HG03439 (cell line): Measurements from ENCODE around the gene CLDN11.

Experiments used
- ATAC-seq: cut with Tn5 transposase; IDR thresholded peaks from one replicate; pipeline ENCODE4 v1.9.1; 2021; ENCODE audit warnings: mild to moderate bottlenecking, moderate library complexity; ENCODE audit not compliant: unreplicated experiment

The CLDN11 gene

DNA sequence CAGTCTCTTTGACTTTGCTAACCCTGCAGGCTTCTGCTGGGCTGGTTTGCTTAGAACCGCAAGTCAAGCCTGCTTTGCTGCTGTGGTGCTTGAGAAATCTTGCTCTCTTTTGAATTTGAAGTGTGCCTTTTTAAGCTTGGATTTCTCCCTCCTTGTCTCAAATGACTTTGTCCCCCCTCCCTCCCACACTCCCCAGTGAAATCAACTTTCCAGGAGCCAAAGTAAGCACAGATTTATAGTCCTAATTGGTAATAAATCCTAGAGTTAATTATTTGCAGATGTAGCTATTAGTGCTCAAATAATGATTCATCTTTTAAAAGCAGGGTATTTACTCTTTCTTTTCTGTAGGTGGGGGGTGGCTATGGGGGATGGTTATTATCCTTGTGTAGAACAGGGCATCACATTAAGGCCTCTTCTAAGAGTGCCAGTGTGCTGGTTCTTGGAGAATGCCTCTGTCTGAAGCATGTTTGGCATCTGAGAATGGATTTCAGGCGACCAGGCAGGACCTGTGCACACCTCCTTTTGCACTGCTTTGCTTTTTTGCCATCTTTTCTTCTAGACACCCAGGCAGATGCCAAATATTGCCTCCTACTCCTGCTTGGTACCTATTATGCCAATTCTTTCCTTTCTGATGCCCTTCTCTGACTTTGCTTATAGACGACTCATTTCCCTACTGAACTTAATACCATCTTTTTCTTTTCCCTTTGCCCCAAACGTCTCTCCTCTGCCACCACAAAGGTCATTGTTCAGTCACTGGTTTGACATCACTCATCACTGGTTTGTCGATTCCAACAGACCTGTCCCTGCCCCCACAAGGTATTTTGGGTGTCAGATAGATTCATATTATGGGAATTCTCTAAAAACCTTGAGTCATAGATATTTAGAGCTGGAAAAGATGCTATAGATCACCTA is 50.7 kb downstream of the CLDN11 start:
- ATAC-seq = no peak

DNA sequence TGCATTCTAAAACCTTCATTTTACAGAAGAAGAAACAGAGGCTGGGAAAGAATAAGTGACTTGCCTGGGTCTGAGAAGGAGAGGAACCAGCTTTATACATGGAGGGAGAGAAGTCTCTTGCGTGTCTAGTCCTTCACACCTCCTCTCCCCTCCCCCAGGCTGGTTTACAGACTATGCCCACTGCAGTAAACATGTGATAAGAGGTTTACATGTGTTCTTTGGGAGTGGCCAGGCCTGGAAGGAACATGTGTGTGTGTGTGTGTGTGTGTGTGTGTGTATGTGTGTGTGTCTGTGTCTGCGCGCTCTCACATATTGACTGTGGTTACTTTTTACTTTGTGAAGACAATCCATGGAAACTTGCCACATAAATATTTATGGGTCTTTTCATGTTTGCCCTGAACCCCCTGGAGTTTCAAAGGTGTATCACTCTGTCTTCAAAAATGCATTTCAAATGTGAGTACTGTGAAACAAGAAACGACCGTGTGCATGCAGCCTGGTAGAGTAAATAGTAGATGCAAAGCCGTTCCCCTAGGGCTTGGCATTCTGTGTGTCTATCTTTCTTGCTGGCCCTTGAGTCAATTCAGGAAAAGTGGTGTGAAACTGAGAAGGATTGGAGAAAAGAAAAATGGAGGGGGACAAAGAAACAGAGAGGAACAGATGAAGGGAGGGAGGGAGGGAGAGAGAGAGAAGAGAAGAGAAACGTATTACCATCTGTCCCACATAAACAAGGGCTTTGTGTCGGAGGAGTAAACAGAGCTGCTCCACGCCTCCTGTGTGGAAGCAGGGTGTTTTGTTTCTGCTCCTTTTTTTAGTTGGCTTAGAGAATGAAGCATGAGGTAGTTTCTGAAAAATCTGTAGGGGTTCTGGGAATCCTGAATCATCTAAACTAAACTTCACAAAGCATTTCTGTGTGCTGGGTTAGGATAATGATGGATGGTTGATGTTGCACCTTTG is 51.7 kb downstream of the CLDN11 start:
- ATAC-seq = no peak

DNA sequence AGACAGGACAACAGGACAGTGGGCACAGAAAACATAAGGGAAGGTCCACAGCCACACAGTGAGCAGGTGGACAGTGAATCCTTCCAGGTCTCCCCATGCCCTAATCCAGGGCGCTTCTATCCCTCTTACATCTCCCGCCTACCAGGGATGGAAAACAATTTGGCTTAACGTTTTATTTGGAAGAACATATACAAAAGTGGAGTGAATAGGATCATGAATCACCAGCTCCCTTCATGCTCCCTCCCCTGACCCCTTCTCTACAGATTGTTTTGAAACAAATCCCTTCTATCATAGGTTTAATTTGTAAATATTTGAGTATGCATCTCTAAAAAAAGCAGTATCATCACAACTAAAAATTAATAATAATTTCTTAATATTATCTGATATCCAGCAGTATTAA is 52.5 kb downstream of the CLDN11 start:
- ATAC-seq = no peak

DNA sequence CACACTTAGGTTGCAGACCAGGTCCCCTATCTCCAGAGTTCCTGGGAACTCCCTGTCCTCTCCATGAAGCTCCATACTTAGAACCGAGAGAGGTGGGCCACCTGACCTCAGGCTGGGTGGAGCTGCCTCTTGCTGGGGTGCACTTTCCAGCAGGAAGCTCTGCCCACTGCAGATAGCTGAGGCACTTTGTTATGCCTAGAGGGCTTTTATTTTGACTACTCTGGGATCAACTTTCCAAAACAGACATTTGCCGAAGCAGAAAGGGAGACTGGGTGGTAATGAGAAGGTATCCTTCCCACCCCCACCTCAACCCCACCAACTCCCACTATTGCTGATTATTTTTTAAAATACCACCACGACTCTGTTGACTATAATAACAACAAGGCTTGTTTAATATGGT is 54.7 kb downstream of the CLDN11 start:
- ATAC-seq = no peak

DNA sequence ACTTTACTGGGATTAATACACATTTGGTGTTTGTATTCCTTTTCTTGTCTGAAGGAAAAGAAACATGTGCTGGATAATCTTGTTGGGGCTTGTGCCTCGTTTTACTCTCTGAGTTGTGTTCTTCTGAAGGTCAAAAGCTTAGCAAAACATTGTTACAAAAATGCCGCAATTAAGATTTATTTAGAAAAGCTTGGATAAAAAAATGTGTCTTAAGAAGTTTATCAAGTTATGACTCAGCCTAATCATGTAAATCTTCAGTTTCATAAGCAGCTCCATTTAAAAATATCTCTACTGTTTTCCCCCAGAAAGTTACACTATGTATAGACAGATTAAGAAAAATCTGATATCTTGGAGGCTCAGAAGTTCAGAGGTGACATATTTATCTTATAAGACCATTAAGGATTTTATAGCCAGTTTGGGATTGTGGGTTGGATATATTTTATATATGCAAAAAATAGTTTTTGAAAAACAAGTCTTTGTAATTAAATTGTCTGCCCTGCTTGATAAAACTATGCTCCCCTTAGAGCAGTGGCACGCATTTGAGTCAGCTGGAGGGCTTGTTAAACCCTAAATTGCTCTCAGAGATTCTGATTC is 56.5 kb downstream of the CLDN11 start:
- no peak for ATAC-seq

DNA sequence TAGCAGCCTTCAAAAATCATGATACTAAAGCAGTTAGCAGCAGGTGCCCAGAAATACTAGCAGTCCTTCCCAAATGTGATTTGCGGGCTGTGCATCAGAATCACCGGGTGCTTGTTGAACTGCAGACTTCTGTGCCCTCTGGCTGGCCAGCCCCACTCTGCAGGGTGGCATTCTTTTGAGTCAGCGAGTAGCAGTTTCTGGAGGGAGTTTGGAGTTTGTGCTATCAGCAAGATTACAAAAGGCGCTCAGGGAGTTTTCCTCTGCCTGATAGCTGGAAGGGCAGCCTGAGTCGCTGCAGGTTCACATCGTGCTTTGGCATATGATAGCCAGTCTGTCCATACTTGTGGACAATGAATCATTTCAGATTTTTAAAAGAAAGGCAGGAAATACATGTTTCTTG is 57.6 kb downstream of the CLDN11 start:
- no peak for ATAC-seq

DNA sequence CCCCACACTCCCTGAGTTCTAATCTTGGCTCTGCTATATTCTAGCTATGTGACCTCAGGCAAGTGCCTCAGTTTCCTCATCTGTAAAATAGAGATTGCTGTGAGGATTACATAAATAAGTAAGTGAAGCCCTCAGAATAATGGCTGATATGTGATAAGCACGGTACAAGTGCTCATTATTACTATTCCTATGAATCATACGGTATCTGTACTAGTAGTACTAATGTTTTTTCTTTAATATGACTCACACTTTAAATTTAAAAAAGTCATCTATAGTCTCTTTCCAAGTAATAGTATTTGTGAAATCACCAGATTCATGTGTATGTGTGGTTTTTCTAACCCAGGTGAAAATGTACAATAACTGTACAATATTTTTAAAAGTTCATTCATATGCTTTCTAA is 58.7 kb downstream of the CLDN11 start:
- ATAC-seq = no peak

DNA sequence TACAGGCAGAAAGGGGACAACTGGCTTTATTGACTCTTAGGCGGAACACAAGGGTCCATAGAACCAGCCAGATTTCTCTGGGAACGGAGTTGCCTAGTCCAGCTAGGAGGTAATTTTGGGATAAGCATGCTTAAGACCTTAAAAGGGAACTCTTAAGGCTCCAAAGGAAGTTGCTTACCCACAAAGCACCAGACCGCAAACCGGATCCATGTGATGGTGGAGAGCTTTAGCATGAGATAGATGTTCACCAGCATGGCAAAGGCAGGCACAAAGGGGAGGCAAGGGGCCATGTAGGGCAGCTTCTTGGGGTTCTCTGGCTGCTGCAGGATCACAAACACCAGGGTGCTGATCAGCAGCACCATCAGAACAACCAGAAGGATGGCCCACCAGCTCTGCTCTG is 61.4 kb downstream of the CLDN11 start:
- no peak for ATAC-seq

DNA sequence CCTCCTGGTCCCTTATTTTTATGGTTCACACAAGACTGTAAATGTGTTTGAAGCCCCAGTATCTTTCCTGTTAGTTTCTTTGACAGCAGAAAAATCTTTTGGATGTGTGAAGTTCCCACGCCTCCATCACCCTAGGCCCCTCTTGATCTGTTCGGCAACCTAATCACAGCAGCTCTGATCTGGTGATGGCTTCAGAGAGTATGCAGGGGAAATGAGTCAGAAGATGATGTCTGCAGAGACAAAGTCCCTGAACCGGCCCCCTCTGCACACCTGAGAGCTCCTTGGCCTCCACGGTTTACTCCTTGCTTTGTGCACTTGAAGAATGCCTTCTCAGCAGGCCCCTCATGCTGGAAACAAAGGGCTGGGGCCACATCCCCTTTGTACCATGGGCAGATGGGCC is 63.5 kb downstream of the CLDN11 start:
- ATAC-seq = no peak

DNA sequence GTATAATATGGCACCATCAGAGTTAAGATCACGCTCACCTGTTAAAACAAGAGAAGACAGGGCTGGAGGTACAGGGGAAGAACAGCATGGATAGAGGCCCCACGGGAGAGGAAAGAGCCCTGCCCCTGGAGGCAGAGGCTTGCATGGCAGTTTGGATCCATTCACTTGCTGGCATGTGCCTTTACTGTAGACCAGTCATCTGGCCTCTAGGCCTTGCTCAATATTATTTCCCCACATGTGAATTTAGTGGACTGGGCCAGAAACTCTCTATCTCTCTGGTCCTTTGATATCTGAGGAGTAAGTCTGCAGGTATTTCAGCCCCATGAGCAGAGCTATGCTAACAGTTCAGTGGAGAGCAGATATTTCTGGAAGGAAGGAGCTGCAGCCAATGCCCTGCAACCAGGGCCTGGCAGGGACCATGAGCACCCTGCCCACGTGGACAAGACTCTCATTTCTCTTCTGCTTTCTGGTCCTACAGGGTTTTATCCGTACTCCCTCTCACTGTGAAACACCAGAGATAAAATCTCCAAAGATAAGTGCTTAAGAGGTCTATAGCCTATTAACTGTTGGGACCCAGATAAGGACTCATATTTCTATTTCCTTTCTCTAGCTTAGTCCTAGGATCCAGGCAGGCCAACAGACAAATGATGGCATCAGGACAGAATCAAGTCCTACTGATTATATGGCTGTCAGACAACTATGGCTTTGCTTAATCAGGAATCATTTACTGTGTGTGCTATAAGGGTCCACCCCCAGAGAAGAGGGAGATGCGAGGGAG is 65.0 kb downstream of the CLDN11 start:
- no peak for ATAC-seq
